ENCODE data around the gene PGBD4.

DNA sequence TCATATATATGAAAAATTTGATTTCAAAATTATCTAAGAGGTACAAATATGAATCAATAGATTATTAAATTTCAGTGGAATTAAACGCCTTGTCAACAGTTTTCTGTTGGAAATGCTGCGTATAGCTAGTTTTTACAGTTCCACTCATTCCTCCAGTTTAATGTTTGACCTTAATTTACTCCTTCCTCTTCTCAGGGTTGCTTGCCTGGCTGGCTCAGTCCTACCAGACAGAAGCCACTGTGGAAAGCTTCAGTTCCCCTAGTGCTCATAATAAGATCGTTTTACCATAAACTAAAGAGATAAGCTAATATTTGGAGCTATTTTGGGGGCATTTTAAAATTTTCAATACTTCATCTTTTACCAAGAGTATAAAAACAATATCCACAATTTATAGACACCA, 23.0 kb upstream of the PGBD4 start:
- TF ChIP-seq, protein P1, sequence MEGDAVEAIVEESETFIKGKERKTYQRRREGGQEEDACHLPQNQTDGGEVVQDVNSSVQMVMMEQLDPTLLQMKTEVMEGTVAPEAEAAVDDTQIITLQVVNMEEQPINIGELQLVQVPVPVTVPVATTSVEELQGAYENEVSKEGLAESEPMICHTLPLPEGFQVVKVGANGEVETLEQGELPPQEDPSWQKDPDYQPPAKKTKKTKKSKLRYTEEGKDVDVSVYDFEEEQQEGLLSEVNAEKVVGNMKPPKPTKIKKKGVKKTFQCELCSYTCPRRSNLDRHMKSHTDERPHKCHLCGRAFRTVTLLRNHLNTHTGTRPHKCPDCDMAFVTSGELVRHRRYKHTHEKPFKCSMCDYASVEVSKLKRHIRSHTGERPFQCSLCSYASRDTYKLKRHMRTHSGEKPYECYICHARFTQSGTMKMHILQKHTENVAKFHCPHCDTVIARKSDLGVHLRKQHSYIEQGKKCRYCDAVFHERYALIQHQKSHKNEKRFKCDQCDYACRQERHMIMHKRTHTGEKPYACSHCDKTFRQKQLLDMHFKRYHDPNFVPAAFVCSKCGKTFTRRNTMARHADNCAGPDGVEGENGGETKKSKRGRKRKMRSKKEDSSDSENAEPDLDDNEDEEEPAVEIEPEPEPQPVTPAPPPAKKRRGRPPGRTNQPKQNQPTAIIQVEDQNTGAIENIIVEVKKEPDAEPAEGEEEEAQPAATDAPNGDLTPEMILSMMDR (conservative IDR thresholded peaks at IDR 0.05; ENCODE audit: low read length): no peak
- no peak for TF ChIP-seq EZH2phosphoT487 (IDR thresholded peaks at IDR 0.05; ENCODE audit: borderline replicate concordance)
